ENCODE measurements around the gene CPN2.

DNA sequence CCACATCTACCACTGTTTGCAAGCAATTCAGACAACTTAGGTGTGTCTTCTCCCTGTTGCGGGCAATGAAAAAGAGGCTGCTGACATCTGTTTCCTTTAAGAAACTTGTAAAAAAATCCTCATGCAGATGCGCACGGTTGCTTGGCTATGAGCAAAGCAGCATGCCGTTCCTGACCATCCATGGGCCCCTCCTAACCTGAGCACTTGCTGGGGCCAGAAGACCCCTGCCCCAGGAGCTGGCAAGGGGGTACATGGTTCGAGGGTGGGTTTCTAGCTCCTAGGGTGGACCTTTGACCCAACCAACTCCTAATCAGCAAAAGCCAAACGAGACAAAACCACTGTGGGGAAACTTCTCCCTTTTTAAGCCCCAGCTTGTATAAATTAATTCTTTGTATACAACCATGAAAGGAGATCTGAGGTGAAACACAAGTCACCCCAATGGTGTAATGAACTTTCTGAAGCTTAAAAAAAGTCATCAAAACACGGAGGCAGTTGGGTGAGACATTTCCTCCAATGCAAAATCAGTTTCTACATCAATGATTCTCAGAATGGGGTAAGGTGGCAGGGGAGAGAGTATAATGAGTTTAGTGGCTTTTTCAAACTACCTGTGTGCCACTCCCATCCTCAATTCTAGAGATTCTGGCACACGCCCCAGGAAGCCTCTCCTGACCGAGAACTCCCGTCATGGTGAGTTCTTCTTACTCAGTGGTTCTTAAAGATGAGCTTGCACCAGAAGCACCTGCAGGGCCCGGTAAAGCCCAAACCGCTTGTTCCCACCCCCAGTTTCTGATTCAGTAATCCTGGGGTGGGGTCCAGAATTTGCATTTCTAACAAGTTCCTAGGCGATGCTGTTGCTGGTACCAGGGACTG is 44.1 kb downstream of the CPN2 start:
- TF ChIP-seq EZH2phosphoT487 (IDR thresholded peaks at IDR 0.05; ENCODE audit: unreplicated experiment): no peak
- TF ChIP-seq, protein P1, sequence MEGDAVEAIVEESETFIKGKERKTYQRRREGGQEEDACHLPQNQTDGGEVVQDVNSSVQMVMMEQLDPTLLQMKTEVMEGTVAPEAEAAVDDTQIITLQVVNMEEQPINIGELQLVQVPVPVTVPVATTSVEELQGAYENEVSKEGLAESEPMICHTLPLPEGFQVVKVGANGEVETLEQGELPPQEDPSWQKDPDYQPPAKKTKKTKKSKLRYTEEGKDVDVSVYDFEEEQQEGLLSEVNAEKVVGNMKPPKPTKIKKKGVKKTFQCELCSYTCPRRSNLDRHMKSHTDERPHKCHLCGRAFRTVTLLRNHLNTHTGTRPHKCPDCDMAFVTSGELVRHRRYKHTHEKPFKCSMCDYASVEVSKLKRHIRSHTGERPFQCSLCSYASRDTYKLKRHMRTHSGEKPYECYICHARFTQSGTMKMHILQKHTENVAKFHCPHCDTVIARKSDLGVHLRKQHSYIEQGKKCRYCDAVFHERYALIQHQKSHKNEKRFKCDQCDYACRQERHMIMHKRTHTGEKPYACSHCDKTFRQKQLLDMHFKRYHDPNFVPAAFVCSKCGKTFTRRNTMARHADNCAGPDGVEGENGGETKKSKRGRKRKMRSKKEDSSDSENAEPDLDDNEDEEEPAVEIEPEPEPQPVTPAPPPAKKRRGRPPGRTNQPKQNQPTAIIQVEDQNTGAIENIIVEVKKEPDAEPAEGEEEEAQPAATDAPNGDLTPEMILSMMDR (conservative IDR thresholded peaks at IDR 0.05; ENCODE audit: low read depth in 2 of 2): no peak
- TF ChIP-seq POLR2AphosphoS5 (IDR thresholded peaks at IDR 0.05; ENCODE audit: low read depth): no peak
- no peak for TF ChIP-seq EZH2 (IDR thresholded peaks at IDR 0.05; ENCODE audit: low read depth, unreplicated experiment)
- no peak for TF ChIP-seq CREB1 (CRISPR knock-in tag; IDR thresholded peaks at IDR 0.05; ENCODE audit: low read depth)
- TF ChIP-seq NANOG (IDR thresholded peaks at IDR 0.05; ENCODE audit: borderline replicate concordance): no peak

All from GM23338 (cell line).